Liver (tissue), 3 donors: ENCODE data around the gene STMP1.

Experiments used
- ATF3 ChIP-seq: IDR thresholded peaks from 2 replicates; pipeline ENCODE4 v1.6.1; 2016; ENCODE audit warnings: antibody characterized with exemption
- CTCF ChIP-seq: fragments of 150-350 bp; IDR thresholded peaks from 2 replicates; pipeline ENCODE4 v1.5.1; 2017; ENCODE audit warnings: improper control_type of control experiment, low read depth, low read length; ENCODE audit not compliant: missing input control
- EGR1 ChIP-seq, 2 donors: IDR thresholded peaks; 2 replicates each; pipeline ENCODE4 v1.6.1; 2016 to 2018; ENCODE audit warnings: antibody characterized with exemption in 2 of 2, low read depth in 2 of 2
- MAX ChIP-seq: IDR thresholded peaks from 2 replicates; pipeline ENCODE4 v1.6.1; 2016; ENCODE audit warnings: antibody characterized with exemption
- RAD21 ChIP-seq, 2 donors: IDR thresholded peaks; 2 replicates each; pipeline ENCODE4 v1.6.1; 2016; ENCODE audit warnings: antibody characterized with exemption in 2 of 2, mild to moderate bottlenecking in 2 of 2
- REST ChIP-seq: IDR thresholded peaks from 2 replicates; pipeline ENCODE4 v1.6.1; 2016; ENCODE audit warnings: antibody characterized with exemption, mild to moderate bottlenecking
- RXRA ChIP-seq, 2 donors: IDR thresholded peaks; 2 replicates each; pipeline ENCODE4 v1.6.1; 2017 to 2018; ENCODE audit warnings: antibody characterized with exemption in 2 of 2, mild to moderate bottlenecking in 1 of 2
- TAF1 ChIP-seq: conservative IDR thresholded peaks from 2 replicates; pipeline ENCODE4 v1.6.1; 2016; ENCODE audit warnings: antibody characterized with exemption, mild to moderate bottlenecking
- donor health status: healthy.
- donor health status: healthy.

- TF ChIP-seq RXRA (IDR thresholded peaks at IDR 0.05) (no peak), MAX (no peak), CTCF (no peak), TAF1 (no peak), REST (no peak), EGR1 (IDR thresholded peaks at IDR 0.05; ENCODE audit: low read depth in 2 of 2) (no peak), RAD21 (IDR thresholded peaks at IDR 0.05) (no peak), ATF3 (no peak)
Measured at GRCh38 chr7:135692055-135692454, 29.7 kb downstream of the STMP1 start.
